GM19035 (cell line): ENCODE measurements around the gene CABP7.

Experiments used
- ATAC-seq: cut with Tn5 transposase; IDR thresholded peaks from one replicate; pipeline ENCODE4 v1.9.1; 2021; ENCODE audit not compliant: unreplicated experiment

The CABP7 gene

DNA sequence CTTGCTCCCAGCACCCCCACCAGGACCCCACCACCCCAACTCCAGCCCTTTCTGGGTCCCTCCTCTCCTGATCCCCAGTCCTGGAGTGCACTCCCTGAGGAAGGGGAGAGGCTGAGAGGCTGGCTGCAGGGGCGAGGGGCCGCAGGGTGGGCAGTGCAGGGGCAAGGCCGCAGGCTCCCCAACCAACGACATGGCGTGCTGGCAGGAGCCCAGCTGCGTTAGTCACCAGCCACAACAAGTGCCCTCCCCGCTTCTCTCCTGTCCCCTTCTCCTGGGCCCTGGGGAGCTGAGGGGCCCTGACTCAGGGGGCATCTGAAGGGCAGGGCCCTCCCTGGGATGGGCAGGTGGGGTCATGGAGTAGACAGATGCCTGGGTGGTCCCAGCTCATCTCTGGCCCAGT is 2.3 kb downstream of the CABP7 start:
- no peak for ATAC-seq

DNA sequence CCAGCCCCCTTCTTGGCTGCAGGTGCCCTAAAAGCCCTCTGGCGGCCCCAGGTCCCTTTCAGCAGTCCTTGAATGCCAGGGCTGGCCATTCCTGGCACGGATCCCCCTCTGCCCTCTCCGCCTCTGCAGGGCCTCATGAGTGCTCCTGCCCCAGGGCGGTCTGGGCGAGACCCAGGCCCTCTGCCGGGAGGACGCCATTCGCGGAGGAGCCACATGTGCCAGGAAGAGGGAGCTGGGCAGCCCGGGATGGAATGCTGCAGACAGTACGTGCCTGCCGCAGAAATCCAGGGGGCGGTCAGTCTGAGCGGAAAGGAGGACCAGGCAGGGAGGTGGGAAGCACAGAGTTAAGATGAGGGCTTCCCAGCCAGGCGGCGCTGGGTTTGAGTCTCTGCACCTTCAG is 2.8 kb downstream of the CABP7 start:
- no peak for ATAC-seq

DNA sequence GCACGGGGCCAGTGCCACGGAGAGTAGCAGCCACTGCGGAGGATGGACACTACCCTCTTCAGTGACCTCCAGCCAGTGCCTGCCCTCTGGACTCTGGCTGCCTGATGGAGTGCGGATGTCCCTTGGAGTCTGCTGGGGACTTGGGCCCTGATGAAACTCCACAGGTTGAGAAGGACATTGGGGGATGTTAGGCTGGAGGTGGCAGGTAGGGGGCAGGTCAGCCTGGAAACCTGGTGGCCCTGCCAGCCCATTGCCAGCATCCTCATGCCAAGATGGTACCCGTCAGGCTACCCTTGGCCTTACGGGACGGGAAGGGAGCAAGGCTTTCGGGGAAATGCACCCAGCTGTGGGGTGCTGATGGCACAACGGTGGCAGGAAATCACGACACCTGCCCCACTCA is 4.0 kb downstream of the CABP7 start:
- ATAC-seq, result no peak

DNA sequence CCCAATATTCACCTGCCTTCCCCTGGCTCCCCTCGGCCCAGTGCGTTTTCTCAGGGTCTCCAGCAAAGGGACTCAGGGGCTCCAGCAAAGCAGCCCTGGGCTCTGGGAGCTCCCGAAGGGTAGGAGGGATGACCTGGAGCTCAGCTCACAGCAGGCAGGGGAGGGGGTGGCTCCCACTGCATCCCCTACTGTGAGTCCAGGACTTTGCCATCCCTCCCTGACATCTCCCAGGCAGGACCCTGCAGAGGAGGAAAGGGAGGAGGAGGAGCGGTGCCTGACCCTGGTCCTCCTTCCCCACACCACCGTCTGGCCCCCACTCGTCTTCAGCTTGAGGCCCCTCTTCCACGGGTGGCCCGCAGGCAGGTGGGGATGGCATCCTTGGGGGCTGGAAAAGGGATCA is 5.0 kb downstream of the CABP7 start:
- ATAC-seq, result no peak

DNA sequence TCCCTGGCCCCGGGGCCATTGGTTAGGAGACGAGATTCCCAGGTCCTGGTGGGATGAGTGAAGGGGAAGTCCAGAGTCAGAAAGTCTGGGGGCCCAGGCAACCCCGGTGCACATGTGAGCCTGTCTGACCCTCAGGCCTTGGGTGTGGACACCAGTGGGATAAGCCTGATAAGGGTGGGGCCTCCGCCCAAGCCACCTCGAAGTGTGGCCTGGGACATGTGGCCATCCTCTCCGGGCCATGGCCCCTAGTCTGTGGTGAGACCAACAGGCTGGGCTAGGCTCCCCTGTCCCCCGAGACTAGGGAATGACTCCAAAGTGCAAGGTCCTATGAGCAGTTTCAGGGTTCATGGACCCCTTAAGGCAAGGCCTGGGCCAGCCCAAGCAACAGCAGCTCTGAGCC is 6.3 kb downstream of the CABP7 start:
- no peak for ATAC-seq

DNA sequence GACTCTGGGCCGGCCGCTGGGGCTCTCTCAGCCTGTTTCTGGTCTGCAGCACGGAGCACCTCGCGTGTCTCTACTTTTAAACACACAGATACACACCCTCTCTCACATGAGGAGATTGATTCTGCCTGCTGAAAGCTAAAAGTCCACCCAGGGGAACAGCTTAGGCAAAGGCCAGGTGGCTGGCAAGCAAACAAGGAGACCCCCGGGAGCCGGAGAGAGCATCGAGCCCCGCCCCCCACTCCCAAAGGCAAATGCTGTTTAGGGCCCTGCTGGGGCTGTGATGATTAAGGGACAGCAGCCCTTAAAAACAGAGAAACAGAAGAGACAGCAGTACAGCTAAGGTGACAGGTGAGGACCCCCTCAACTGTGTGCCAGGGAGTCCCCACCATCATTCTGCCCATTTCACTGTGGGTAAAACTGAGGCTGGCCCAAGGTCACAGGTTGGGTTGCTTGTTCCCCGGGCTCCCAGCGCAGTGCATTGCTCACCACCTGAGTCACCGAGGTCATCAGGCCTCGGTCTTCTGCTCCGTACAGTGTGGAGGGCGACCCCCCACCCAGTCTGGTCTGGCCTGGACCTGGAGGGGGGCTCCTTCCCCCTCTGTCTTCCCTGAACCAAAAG is 6.8 kb downstream of the CABP7 start:
- no peak for ATAC-seq

DNA sequence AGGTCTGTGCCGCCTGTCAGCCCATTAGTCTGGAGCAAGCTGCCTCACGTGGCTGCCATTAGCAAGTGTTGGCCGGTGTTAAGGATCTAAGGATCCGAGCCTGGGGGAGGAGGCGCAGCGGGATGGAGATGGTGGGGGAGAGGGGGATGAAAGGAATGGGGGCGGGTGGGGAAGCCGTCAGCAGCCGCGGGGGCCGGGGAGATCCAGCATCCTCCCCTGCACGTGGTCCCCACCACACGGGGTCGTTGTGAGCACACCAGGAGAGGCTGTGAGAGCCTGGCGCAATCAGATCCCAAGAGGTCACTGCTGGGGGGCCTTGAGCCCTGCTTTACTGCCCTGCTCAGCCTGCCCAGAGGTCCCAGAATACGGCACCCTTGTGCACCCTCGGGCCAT is 7.3 kb downstream of the CABP7 start:
- ATAC-seq, result no peak

DNA sequence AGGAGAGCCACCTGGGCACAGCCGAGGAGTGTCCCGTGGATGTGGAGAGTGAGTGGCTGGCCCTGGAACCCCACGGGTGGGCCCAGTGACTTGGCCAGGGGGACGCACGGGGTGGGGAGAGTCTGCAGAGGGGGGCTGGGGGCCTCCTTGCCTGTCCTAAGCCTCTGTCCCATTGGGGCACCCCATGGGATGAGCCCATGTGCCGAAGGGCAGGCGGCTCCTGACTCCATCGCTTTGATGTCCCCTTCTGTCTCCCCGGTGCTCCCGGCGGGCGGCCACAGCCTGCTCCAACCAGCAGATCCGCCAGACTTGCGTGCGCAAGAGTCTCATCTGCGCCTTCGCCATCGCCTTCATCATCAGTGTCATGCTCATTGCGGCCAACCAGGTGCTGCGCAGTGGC is 9.4 kb downstream of the CABP7 start:
- ATAC-seq, result no peak

DNA sequence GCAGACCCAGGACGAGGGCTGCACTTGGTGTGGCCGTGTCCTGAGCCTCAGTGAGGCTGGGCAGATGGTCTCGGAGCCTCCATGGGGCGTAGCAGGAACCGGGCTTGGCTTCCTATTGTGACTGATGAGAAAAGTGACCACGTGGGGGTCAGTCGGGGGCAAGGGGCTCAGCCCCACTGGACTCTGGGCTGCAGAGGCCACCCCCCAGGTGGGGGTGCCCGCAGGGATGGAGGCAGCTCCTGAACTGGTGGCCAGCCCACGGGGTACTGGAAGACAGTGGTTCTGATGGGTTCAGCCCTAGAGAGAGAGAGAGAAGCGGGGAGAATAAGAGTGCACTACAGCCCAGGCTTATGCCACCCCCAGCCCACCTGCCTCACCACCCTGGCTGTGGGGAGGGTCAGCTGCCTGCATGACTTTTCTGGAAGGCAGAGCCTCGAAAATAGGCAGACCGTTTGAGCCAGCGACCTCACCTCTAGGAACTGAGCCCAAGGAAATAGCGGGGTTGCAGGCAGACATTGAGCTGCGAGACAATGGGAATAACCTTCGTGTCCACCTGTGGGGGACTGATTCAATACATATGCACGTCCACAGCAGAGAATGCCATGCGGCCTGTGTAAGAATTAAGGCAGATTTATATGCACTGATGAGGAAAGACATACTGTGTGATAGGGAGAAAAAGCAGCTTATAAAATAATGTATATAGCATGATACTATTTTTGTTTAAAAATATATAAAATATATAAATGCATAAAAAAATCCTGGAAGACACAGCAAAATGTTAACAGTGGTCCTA is 11.5 kb downstream of the CABP7 start:
- ATAC-seq, result no peak

DNA sequence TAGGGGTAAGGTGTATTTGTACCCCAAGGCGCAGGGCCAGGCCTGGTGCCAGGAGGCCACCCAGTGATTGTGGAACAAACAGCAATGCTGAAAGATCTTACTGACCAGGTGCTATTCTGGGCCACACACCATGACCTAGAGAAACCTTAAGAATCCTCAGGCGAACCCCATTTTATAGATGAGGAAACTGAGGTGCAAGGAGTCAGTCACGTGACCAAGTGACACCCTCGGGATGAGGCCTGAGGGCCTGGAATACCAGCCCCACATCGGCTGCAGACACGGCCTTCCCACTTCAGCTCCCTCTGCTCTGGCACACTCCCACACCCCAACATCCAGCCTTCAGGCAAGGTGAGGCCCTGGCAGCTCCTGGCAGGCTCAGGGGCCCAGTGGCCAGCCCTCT is 13.1 kb downstream of the CABP7 start:
- no peak for ATAC-seq

DNA sequence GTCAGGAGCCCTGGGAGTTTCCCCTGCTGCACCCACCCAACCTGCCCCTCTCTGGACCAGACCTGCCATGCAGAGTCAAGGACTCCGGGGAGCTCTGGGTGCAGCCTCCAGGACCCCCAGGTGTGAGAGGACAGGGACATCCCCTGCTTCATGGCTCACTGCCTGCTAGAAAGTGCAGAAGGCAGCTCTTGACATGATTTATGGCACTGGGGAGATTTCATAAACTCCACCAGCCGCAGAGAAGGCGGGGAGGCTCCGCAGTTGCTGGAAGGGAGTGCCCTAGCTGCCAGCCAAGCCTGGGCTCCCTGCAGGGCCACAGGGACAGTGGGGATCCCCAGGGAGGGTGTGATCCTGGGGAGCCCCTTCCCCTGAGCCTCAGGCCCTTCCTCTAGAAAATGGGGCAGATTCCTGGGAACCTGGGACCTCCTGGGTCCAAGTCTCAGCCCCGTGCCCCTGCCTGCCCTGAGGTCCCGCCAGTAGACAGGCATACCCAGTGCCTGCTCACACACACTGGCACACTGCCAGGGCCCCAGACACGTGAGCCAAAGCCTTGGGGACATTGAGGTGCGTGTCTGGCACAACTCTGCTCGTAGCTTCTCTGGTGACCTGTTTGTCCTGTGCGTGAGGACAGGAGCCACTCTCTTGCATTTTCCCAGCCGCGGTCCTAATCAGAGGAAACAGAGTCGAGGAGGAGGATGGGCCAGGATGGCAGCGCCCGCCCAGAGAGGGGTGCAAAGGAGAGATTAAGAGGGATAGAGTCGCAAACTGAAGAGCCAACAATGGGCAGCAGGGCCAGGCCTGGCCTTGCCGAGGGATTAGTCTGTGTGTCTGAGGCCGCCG is 13.8 kb downstream of the CABP7 start:
- ATAC-seq, result no peak

DNA sequence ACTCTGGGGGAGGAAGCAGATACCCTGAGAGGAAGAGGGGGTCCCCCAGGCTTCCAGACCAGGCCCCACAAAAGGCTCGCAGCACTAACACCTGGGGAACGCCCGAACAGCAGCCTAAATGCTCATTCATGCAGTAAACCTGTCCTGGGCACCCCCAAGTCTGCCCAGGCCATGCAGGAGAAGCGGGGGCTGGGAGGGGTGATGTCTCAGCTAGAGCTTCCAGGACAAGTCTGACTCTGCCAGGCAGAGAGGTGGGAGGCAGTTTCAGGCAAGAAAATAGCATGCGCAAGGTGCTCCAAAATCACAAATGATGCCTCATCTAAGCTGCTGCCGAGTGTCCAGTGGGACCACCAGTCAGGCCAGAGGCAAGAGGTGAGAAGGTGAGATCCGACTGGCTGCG is 14.6 kb downstream of the CABP7 start:
- no peak for ATAC-seq

DNA sequence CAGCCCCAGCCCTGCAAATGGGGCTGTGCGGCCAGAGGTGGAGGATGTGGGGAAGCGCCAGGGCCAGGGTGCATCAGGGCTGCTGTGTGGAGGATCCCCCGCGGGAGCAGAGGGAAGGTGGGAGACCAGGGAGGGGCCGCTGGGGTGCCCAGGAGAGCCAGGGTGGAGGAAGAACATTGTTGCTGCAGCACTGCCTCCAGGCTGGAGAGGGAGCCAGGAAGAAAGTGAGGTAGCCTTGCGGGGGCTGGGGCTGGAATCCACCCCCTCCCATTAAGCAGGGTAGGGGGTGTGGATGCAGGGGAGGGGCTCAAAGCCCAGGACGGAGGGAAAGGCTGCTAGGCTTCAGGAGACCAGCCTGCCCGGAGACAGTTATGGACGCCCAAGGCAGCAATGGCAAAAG is 15.0 kb downstream of the CABP7 start:
- ATAC-seq, result no peak

DNA sequence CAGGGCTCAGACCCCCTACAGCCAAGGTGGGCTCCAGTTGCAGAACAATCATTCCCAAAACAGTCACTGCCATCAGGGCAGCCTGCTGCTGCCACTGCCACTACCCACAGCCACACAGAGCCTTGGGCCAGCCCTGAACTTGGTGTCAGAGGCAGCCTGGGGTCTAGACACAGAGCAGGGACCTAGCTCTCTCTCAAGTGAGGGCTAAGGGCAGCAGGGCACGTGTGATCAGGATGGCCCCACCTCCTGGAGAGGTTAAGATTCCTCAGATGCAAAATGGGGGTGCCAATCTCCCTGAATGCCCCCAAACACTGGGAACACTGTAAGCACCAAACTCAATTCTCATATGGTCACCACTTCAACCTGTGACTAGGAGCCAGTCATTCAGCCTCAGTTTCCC is 15.6 kb downstream of the CABP7 start:
- no peak for ATAC-seq

DNA sequence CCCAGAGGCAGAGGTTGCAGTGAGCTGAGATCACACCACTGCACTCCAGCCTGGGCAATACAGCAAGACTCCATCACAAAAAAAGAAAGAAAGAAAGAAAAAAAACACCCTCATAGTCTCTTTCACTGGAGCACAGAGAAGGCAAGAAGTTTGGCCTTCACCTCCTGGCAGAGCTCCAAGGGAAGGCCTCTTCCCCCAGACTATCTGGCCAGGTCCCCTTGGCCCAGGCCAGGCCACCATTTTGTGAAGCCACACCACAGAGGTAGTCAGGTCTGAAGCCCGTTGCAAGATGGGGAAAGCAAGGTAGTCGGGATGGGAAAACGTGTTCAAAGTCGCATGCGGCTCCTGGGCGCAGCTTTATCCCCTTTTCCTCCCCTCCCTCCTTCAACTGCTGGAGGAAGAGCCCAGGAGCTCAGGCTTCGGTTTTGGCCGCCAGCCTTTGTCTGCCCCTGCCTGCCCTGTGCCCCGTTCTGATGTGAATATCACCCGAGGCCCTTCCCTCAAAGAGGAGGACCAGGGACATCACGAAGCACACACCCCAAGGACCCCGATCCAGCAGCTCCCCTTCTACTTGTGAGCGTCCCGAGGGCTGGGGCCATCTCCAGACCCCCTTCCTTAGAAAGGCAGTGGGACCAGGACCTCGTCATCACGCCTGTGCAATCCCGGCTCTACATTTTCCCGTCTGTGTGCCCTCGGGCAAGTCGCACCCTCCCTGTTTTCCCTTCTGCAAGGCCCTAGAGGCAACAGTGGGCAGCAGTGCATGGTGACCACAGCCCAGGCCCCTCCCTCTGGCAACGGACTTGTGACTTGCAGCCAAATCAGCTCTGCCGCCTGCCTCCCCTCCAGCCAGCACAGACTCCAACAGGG is 17.7 kb downstream of the CABP7 start:
- ATAC-seq, result no peak

DNA sequence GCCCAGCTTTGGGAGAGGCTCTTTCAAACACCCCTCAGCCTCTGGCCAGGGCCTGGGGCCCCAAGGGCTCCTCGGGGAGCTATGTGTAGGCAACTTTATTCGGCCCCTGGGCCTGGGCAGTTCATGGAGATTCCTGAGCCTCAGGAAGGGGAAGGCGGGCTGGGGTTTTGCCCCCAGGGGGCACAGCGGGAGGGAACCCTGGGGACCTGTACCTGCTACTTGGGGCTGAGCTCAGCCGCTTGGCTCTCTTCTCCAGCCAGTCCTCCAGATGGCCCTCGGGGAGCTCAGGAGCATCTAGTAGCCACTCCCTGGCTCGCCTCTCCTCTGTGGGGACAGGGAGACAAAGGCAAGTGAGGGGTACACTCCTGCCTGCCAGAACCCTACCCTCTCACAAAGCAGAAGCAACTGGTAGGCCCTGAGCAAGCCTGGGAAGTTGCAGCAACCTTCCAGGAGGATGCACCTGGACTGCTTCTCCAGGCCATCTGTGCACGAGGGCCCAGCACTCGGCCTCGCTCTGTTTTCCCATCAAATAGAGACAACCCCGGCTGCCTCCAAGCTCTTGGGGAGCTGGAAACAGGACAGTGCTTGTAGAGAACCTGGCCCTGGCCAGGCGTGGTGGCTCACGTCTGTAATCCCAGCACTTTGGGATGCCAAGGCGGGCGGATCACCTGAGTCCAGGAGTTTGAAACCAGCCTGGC is 18.5 kb downstream of the CABP7 start:
- ATAC-seq, result no peak

DNA sequence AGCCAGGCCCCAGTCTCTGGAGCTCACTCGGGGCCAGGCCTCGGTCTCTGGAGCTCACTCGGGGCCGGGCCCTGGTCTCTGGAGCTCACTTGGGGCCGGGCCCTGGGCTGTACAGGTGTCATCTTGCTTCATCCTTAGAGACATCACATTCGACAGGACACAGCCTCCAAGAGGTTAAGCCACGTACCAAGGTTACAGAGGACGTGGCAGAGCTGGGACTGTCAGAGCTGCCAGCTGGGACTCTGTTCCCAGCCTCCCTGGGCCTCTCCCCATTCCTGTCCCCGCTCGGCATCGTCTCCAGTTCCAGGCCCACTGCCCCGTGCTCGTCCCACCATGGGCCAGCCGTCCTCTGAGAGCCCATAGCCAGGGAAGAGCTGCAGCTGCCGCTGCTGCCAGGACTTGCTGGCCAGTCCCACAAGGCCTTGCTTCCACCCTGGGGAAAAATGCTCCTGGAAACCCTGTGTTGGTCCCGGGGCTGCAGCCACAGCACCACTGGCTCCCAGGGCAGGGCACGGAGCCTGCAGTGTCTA is 19.6 kb downstream of the CABP7 start:
- no peak for ATAC-seq

DNA sequence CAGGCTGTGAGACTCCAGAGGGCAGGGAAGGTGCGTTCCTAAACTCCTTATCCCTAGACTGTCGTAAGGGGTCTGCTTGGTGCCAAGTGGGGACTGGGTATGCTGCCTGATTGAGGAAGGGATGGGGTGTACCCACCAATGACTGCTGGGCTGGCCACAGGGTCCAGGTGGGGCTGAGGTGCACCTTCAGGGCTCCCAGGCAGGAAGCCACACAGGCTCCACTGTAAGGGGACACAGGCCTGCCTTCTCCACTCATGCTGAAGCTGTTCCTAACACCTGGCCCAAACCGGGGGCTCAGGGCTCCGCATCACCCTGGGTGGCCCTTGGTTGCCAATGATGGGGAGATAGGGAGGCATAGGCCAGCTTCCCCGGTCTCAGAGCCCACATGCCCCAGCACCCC is 20.4 kb downstream of the CABP7 start:
- ATAC-seq, result no peak

DNA sequence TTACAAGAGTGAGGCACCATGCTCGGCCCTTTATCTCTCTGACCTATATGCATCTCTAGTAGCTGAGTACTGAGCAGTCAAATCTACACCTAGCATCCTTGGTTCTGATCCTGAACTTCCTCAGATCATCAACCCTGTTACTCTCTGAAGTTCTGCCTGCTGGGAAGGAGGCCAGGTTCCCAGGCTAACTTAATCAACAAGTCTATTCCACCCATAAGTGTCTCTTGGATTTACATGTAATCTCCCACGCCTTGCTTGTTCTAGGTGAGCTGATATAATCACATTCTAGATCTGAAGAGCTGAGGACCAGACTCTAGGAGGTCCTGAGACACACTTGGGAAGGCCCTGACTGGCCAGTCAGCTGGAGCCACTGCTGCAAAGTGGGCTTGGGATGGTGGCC is 22.1 kb downstream of the CABP7 start:
- no peak for ATAC-seq

DNA sequence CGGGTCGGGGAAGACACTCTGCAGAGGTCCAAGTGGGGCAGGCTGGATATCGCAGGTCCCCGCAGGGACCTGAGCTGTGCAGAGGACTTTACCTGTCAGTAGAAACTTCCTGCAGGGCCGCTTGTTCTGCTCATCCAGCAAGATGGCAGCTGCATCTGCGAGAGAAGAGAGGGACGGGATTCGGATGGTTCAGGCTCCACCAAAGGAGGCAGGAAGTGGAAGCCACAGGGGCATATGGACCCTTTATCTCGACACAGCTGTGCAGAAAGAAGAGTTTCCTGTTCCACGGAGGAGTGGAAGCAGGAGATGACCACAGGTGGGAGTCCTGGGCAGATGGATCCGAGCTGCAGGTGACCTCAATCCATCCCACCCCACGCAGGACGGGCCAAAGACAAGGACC is 22.5 kb downstream of the CABP7 start:
- no peak for ATAC-seq
